T-helper 2 cell (primary cell): ENCODE results near the gene DNAJC1.
"Not testable (repeated sequence)": the region's sequence is repeated elsewhere in the genome, so short reads cannot be mapped to it uniquely, and the experiment has no call there.

Experiments
- DNase-seq, 5 experiments: peaks; one replicate each; pipeline versions ENCODE4 v3.0.0 to v3.0.0-alpha.2; 2012 to 2022

Gene DNAJC1

DNA sequence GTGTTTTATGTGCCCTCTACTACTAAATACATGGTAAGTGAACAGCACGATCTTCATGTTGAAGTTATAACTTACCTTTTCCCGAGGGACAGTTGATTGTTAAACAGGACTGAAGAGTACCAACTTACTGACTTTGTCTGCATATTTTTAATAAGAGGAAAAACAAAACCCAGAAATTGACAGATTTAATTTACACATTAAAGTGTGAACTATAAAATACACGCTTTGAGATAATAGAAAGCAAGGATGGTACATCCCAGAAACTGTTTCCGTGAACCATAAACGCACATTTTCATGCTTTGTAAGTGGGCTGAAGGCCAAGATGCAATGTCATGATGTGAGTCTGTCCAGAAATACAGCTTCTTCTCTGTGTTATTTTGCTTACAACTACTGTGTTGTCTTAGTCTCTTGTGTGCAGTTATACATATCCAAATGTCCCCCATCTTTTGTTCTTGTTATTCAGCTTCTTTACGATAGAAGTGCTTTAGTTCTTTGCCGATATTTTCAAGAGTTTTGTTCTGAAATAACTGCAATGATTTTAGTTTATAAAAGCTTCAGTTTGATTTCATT is 279.4 kb downstream of the DNAJC1 start:
- no peak for DNase-seq

DNA sequence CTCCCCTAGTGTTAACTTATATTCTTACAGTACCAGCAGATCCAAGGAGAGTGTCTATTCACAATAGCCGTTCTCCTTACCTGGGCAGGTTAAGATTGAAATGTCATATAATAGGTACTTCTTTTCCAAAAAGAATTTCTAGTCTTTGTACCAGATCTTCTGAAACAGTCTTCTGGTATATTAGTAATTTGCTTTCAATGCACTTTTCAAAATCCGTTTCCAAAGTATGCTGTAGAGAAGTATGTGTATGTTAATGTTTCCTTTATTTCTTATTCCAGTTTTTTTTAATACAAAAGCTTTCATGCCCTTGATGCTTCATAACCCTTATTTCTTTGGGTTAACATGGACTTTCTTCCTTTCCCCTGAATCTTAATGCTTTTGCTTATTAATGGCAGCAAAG is 281.3 kb downstream of the DNAJC1 start:
- DNase-seq, result no peak

DNA sequence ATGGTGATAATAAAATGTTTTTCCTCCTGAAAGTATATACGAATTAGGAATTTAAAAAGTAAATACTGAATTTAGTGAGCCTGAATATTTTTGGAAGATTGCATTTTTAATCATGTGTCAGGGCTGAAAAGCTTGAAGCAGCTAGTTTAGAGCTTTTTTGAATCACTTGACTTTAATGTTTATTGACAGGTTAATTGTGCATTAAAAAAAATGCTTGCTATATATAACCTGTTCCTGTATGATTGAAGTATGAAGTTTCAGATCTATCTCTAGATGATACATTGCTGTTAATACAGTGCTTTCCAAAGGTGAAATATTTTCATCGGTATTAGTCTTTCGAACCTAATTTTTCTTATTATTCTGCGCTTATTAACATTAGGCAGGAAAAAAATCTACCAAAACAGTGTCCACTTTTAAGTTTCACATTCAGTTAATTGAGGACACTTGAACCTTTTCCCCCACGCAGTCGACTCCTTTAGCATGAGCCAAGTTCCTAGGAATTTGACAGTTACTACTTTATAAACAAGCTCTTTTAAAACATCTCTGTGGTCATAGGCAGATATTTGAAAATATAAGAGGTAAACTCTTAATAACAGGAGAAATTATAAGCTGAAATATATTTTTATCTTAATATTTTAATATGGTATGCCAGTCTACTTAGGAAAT is 282.4 kb downstream of the DNAJC1 start:
- DNase-seq, result no peak

- DNase-seq, result no peak
Measured at GRCh38 chr10:21720090-21720489, 283.4 kb downstream of the DNAJC1 start.

DNA sequence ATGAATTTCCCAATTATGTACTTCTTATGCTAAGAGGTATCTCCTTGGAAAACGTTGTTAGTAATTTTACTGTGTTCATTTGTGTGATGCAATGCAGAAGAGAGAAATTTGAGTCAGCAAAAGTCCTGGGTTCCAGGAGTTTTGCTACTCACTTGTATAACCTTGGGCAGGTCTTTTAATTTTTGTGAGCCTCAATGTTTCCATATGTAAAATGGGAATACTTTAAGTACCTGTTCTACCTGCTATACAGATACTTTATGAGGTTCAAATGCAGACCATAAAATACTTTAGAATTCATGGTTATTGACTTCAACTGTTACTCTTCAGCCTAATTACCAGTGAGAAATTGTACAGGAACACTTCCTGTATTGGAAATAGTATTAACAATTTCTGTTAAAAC is 284.0 kb downstream of the DNAJC1 start:
- no peak for DNase-seq

GRCh38 chr10:21717437-21718054 is 286.0 kb downstream of the DNAJC1 start:
- not testable (repeated sequence) for DNase-seq

DNA sequence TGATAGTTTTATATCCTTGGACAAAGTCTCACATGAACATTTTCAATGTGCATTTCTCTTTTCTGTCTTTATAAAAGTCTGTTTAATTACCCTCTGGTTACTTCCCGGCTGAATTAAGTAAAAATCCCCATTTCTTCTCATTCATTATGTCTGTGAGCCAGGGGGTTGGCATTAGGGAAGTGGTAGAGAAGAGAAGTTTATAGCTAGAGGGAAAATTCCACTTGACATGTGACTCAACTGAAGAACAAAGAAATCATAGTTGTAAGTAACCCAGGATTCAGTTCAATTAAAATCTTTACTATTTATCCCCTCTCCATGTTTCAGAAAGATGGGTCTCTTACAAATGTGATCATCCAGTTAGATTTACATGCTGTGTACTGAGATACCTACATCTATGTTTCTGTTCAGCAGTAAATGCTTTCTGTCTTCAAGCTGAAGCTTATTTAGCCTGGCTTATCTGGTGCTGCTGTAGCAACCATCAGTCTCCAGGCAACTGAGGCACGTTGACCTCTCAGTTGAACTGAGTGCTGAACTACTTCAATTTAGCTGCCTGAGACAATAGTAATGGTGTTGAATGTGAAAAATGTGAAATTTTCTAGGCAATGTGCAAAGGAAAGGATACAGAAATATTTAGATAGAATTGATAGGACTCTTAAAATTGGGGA is 287.9 kb downstream of the DNAJC1 start:
- DNase-seq, result no peak

GRCh38 chr10:21712975-21713374 is 290.6 kb downstream of the DNAJC1 start:
- DNase-seq, result no peak

DNA sequence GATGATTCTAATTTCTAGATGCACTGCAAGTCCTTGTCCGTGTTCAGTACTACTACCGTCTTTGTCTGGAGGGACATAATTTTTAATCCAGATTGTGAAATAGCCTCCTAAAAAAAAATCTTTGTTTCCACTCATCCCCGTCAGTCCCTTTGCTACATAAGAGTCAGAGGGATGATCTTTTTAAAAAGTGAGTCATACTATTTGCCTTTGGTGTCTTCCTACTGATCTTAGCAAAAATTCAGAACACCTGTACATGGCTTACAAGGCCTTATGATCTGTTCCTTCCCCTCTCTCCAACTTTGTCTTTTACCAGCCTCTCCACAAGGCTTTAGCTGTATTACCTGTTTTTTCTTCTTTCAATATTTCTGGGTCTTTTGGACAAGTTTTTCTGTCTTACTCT is 296.0 kb downstream of the DNAJC1 start:
- no peak for DNase-seq
